IMR-90 (cell line): ENCODE data around the gene CA9. TPM values are rescaled to one million over a fixed set of nuclear protein-coding genes. Genes with fewer than 3 reads are reported as not detected.

Experiments
- ATAC-seq: fragments of 200-7000 bp; cut with Tn5 transposase; 2 replicates; pipeline ENCODE4 v1.9.1; 2020; ENCODE audit warnings: low read depth, mild to moderate bottlenecking, moderate library complexity
- BruUV-seq: library from RNA; stranded (reverse); fragments of 400-500 nt; replicated peaks from 2 replicates; lab custom pipeline; 2021; lab: Mats Ljungman, UMichigan
- CTCF ChIA-PET: fragments of 300-600 bp; formaldehyde crosslinking; extraction: SDS; loops from one replicate; lab custom pipeline; 2021; ENCODE audit warnings: antibody characterized with exemption; lab: Yijun Ruan, JAX
- POLR2A ChIA-PET: fragments of 300-600 bp; sonication (Branson Sonifier 250); formaldehyde crosslinking; loops from one replicate; lab custom pipeline; 2022; ENCODE audit warnings: antibody characterized with exemption; ENCODE audit not compliant: unreplicated experiment; lab: Charles Lee
- DNase-seq: peaks from one replicate; pipeline ENCODE4 v3.0.0; 2013
- H2AFZ ChIP-seq: replicated peaks from 2 replicates; pipeline ENCODE3; 2013; ENCODE audit warnings: low read length, mild to moderate bottlenecking; ENCODE audit not compliant: poor library complexity
- H2AK5ac ChIP-seq: 2 replicates; pipeline ENCODE4 v1.6.1; 2013; ENCODE audit warnings: low read depth, low read length, inconsistent platforms
- H2AK9ac ChIP-seq: replicated peaks from 2 replicates; pipeline ENCODE3; 2013; ENCODE audit warnings: mild to moderate bottlenecking, low read depth, low read length, moderate library complexity; ENCODE audit not compliant: poor library complexity
- H2BK120ac ChIP-seq: 2 replicates; pipeline ENCODE4 v1.6.1; 2013; ENCODE audit warnings: low read depth, low read length, inconsistent platforms
- H2BK15ac ChIP-seq: 3 replicates; pipeline ENCODE4 v1.6.1; 2013; ENCODE audit warnings: low read depth, low read length, inconsistent platforms
- H2BK20ac ChIP-seq: 2 replicates; pipeline ENCODE4 v1.6.1; 2013; ENCODE audit warnings: low read depth, mild to moderate bottlenecking, inconsistent platforms, low read length, moderate library complexity
- H2BK5ac ChIP-seq: 2 replicates; pipeline ENCODE4 v1.6.1; 2013; ENCODE audit warnings: mild to moderate bottlenecking, low read depth, low read length, inconsistent platforms; ENCODE audit not compliant: poor library complexity, severe bottlenecking
- H3K14ac ChIP-seq: replicated peaks from 2 replicates; pipeline ENCODE4 v1.6.1; 2013; ENCODE audit warnings: low read depth, low read length, inconsistent platforms
- H3K18ac ChIP-seq: 2 replicates; pipeline ENCODE4 v1.6.1; 2013; ENCODE audit warnings: low read depth, low read length, control low read depth
- H3K23ac ChIP-seq: 2 replicates; pipeline ENCODE4 v1.6.1; 2013; ENCODE audit warnings: low read depth, low read length, inconsistent platforms
- H3K27ac ChIP-seq: 2 replicates; pipeline ENCODE4 v1.5.1; 2013; ENCODE audit warnings: mild to moderate bottlenecking, control low read depth, low read length; ENCODE audit not compliant: insufficient read depth
- H3K27me3 ChIP-seq: 2 replicates; pipeline ENCODE4 v1.6.1; 2013; ENCODE audit warnings: low read length; ENCODE audit not compliant: control insufficient read depth, insufficient read depth
- H3K36me3 ChIP-seq: 2 replicates; pipeline ENCODE4 v1.6.1; 2013; ENCODE audit warnings: low read length, mixed read lengths; ENCODE audit not compliant: control insufficient read depth, insufficient read depth
- H3K4ac ChIP-seq: 2 replicates; pipeline ENCODE4 v1.6.1; 2013; ENCODE audit warnings: low read depth, low read length, inconsistent platforms
- H3K4me1 ChIP-seq: 2 replicates; pipeline ENCODE4 v1.6.1; 2013; ENCODE audit warnings: low read length, mixed read lengths; ENCODE audit not compliant: control insufficient read depth, insufficient read depth
- H3K4me2 ChIP-seq: 2 replicates; pipeline ENCODE4 v1.6.1; 2013; ENCODE audit warnings: low read depth, mild to moderate bottlenecking, control low read depth, low read length, moderate library complexity
- H3K4me3 ChIP-seq: 2 replicates; pipeline ENCODE4 v1.5.1; 2013; ENCODE audit warnings: low read depth, mild to moderate bottlenecking, control low read depth, low read length, moderate library complexity; ENCODE audit not compliant: insufficient read depth
- H3K56ac ChIP-seq: 2 replicates; pipeline ENCODE4 v1.6.1; 2013; ENCODE audit warnings: low read length, inconsistent platforms; ENCODE audit not compliant: insufficient read depth; ENCODE audit errors: extremely low read depth
- H3K79me1 ChIP-seq, 2 experiments: 2 replicates each; pipeline ENCODE4 v1.6.1; 2013; ENCODE audit warnings: low read length in 2 of 2, inconsistent platforms in 1 of 2, low read depth in 1 of 2
- H3K9ac ChIP-seq: 2 replicates; pipeline ENCODE4 v1.6.1; 2013; ENCODE audit warnings: low read depth, low read length, control low read depth
- H3K9me1 ChIP-seq: 2 replicates; pipeline ENCODE4 v1.6.1; 2013; ENCODE audit warnings: low read length, inconsistent platforms; ENCODE audit not compliant: insufficient read depth
- H3K9me3 ChIP-seq: 2 replicates; pipeline ENCODE4 v1.6.1; 2013; ENCODE audit warnings: low read length; ENCODE audit not compliant: control insufficient read depth, insufficient read depth
- H4K20me1 ChIP-seq: 2 replicates; pipeline ENCODE4 v1.6.1; 2013; ENCODE audit warnings: low read length, inconsistent platforms; ENCODE audit not compliant: insufficient read depth
- H4K5ac ChIP-seq: 2 replicates; pipeline ENCODE4 v1.6.1; 2013; ENCODE audit warnings: mild to moderate bottlenecking, low read depth, low read length, control low read depth
- H4K8ac ChIP-seq, 2 experiments: 2 replicates each; pipeline ENCODE4 v1.6.1; 2013; ENCODE audit warnings: low read depth in 2 of 2, low read length in 2 of 2, control low read depth in 1 of 2, inconsistent platforms in 1 of 2
- H4K91ac ChIP-seq: 2 replicates; pipeline ENCODE4 v1.6.1; 2013; ENCODE audit warnings: low read depth, low read length, inconsistent platforms; ENCODE audit not compliant: insufficient read depth
- MXI1 ChIP-seq: IDR thresholded peaks from 2 replicates; pipeline ENCODE4 v1.6.1; 2012; ENCODE audit warnings: low read depth, mild to moderate bottlenecking, low read length, moderate library complexity, borderline replicate concordance
- NFE2L2 ChIP-seq: fragments of 150-350 bp; IDR thresholded peaks from 2 replicates; pipeline ENCODE4 v1.6.1; 2016; ENCODE audit warnings: low read depth, mild to moderate bottlenecking, low read length
- WGBS, 2 experiments: methylation state at CpG; one replicate each; pipeline versions ENCODE4 v1.1.5 to v1.1.7; 2013; ENCODE audit warnings: missing lambda C conversion rate in 2 of 2; ENCODE audit not compliant: insufficient read length in 1 of 2; ENCODE audit errors: extremely low coverage in 2 of 2; 5-methylcytosine and 5-hydroxymethylcytosine counted together
- dilution Hi-C: fragments of 300-500 bp; cut with HindIII; formaldehyde crosslinking; loops from one replicate; pipeline ENCODE4 v1.14.3; 2018; ENCODE audit warnings: low sequenced_read_pairs; ENCODE audit not compliant: unreplicated experiment
- in situ Hi-C: fragments of 300-500 bp; cut with MboI; formaldehyde crosslinking; loops from 3 replicates; pipeline ENCODE4 v1.14.3; 2019; ENCODE audit warnings: low sequenced_read_pairs, inconsistent platforms, mixed read lengths
- intact Hi-C: fragments of 100-400 bp; cut with micrococcal nuclease; formaldehyde crosslinking; loops from 2 replicates; pipeline ENCODE4 v1.10.0; 2022
- polyA plus RNA-seq, 3 experiments: library from polyadenylated mRNA; depleted of rRNA; stranded (reverse); fragments of >200 nt; gene quantifications; 2 replicates each; pipeline ENCODE4 v1.2.3, GENCODE V29; 2012; ENCODE audit warnings: low replicate concordance in 1 of 3
- total RNA-seq: library from RNA; depleted of rRNA; stranded (reverse); fragments of >200 nt; gene quantifications from 2 replicates; pipeline ENCODE4 v1.2.3, GENCODE V29; 2012

The CA9 gene
- total and polyA plus RNA-seq, 2 of the 4 experiments (the other 2 are of a cell fraction): 0.54 to 3.9 TPM

- TF ChIP-seq MXI1: no peak
These were observed 4.2 kb upstream of the CA9 start (continued) for GRCh38 chr9:35669331-35670145.

GRCh38 chr9:35674025-35674361 is 265 bp downstream of the CA9 start:
- Histone ChIP-seq H3K14ac (peak overlapping the region; percentile 58; the same call in 1 of the 2 replicates), H4K20me1 (no peaks in the 10 kb centered on the region), H3K4ac (peak overlapping the region; percentile 24), H3K23ac (no peak overlapping the region), H3K9me1 (peaks cover 18% of the 10 kb centered on the region), H3K4me1 (peaks cover 19% of the 10 kb centered on the region), H4K91ac (peak overlapping the region; percentile 70; the same call in 1 of the 2 replicates), H2BK120ac (no peak overlapping the region), H2AFZ (peak overlapping the region; percentile 53), H2BK20ac (peak overlapping the region; percentile 47; the same call in 1 of the 2 replicates), H3K27ac (no peak overlapping the region), H3K9ac (peak overlapping the region; percentile 6; the same call in 1 of the 2 replicates), H3K4me2 (peak overlapping the region; percentile 27; the same call in 1 of the 2 replicates), H3K27me3 (no peaks in the 10 kb centered on the region), H3K9me3 (no peaks in the 10 kb centered on the region), H2BK15ac (peak overlapping the region; percentile 54; the same call in 1 of the 3 replicates), H3K18ac (peak overlapping the region; percentile 22; the same call in 1 of the 2 replicates), H3K36me3 (no peaks in the 10 kb centered on the region), H2AK5ac (peak overlapping the region; percentile 63; the same call in 1 of the 2 replicates), H4K5ac (peak overlapping the region; percentile 40; the same call in 1 of the 2 replicates), H4K8ac (peak overlapping the region in 1 of 2 experiments; percentile 23; a peak in 1 of 4 replicates), H3K56ac (no peak overlapping the region), H3K4me3 (peak overlapping the region; percentile 16; the same call in 1 of the 2 replicates), H2BK5ac (no peak overlapping the region), H3K79me1 (no peaks in the 10 kb centered on the region; a peak in 2 of 4 replicates), H2AK9ac (peak overlapping the region; percentile 85)
- no CpG with 5 or more reads among the region's 3 CpGs for WGBS, 2 experiments
- intact Hi-C loops (no loop called here), dilution Hi-C loops (no loop called here), in situ Hi-C loops (no loop called here)
- no peak for DNase-seq
- TF ChIP-seq NFE2L2: no peak
- CTCF ChIA-PET: interaction anchor here (1.1 kb wide), 1 partner anchor 16 kb away, joined by 3 read pairs; the partner anchor contains the start of gene CCDC107
- ATAC-seq: no peak
- no TSS peak for BruUV-seq
- POLR2A ChIA-PET: no interaction called here
